Neural crest cell (in vitro differentiated cells): ENCODE measurements around the gene NCAPH2. TPM values are rescaled to one million over a fixed set of nuclear protein-coding genes. Genes with fewer than 3 reads are reported as not detected.

Experiments
- DNase-seq: peaks from one replicate; pipeline ENCODE4 v3.0.0; 2021; ENCODE audit warnings: low read depth, mixed read lengths, low spot score
- H3K27ac Mint-ChIP-seq: one replicate; pipeline ENCODE4 v1.8.0; 2021; ENCODE audit warnings: mild to moderate bottlenecking, mixed read lengths; ENCODE audit not compliant: unreplicated experiment
- H3K27me3 Mint-ChIP-seq: 2 replicates; pipeline ENCODE4 v1.8.0; 2021; ENCODE audit warnings: low read depth, mild to moderate bottlenecking, mixed read lengths
- H3K36me3 Mint-ChIP-seq: 2 replicates; pipeline ENCODE4 v1.8.0; 2021; ENCODE audit warnings: low read depth, mild to moderate bottlenecking, mixed read lengths
- H3K4me1 Mint-ChIP-seq: 2 replicates; pipeline ENCODE4 v1.8.0; 2021; ENCODE audit warnings: mixed read lengths
- H3K4me3 Mint-ChIP-seq: one replicate; pipeline ENCODE4 v1.8.0; 2021; ENCODE audit warnings: mild to moderate bottlenecking, mixed read lengths
- H3K9me3 Mint-ChIP-seq: 2 replicates; pipeline ENCODE4 v1.8.0; 2021; ENCODE audit warnings: mixed read lengths
- total RNA-seq: library from RNA; stranded (reverse); gene quantifications from 2 replicates; pipeline ENCODE4 v1.2.1, GENCODE V29; 2021
- TF ChIP-seq, protein P1 (sequence below): fragments of 200-600 bp; sonication (generic); conservative IDR thresholded peaks from 2 replicates; pipeline ENCODE4 v1.5.0; 2021; ENCODE audit warnings: antibody characterized with exemption, mild to moderate bottlenecking

The NCAPH2 gene
- total RNA-seq, 1 donor from 2014 or later, result 114 TPM

DNA sequence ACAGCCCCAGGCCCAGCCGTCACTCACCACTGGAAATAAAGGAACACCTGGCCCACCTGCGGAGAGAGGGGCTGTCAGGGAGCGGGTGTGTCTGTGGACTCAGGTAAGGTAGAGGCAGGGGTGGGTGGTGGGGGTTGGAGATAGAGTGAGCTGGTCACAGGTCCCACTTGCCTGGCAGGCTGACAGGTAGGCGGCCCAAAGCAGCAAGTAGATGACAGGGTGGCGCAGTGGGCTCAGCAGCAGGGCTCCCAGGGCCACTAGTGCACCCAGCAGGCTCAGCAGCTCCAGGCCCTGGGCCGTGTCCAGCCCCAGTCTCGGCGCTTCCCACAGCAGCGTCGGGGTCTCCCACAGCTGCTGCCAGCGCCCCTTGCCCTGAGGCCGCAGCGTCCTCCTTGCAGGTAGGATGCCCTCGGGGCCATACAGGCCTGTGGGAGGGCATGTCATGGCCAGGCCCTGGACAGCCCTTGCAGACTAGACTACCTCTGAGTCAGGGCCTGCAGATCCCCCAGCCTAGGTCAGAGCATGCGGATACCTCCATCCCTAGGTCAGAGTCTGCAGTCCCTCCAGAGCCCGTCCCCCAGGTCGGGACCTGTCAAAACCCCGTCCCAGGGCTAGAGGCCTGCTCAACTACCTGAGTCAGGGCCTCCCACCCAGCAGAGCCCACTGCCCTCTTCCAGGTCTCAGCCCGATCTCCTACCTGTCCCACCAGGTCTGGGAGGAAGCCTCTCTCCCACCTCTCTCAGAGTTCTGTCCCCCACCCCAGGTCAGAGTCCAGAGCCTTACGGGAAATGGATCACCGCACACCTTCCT lies 1.2 kb upstream of the NCAPH2 start:
- TF ChIP-seq, protein P1, sequence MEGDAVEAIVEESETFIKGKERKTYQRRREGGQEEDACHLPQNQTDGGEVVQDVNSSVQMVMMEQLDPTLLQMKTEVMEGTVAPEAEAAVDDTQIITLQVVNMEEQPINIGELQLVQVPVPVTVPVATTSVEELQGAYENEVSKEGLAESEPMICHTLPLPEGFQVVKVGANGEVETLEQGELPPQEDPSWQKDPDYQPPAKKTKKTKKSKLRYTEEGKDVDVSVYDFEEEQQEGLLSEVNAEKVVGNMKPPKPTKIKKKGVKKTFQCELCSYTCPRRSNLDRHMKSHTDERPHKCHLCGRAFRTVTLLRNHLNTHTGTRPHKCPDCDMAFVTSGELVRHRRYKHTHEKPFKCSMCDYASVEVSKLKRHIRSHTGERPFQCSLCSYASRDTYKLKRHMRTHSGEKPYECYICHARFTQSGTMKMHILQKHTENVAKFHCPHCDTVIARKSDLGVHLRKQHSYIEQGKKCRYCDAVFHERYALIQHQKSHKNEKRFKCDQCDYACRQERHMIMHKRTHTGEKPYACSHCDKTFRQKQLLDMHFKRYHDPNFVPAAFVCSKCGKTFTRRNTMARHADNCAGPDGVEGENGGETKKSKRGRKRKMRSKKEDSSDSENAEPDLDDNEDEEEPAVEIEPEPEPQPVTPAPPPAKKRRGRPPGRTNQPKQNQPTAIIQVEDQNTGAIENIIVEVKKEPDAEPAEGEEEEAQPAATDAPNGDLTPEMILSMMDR, result no peak
- H3K4me3 Mint-ChIP-seq, result peak overlapping the region; percentile 95
- H3K9me3 Mint-ChIP-seq, result no peaks in the 10 kb centered on the region
- no peak for DNase-seq
- peaks cover 12% of the 10 kb centered on the region for H3K4me1 Mint-ChIP-seq
- no peaks in the 10 kb centered on the region for H3K27me3 Mint-ChIP-seq
- H3K27ac Mint-ChIP-seq, result peak overlapping the region; percentile 71
- H3K36me3 Mint-ChIP-seq, result no peaks in the 10 kb centered on the region

DNA sequence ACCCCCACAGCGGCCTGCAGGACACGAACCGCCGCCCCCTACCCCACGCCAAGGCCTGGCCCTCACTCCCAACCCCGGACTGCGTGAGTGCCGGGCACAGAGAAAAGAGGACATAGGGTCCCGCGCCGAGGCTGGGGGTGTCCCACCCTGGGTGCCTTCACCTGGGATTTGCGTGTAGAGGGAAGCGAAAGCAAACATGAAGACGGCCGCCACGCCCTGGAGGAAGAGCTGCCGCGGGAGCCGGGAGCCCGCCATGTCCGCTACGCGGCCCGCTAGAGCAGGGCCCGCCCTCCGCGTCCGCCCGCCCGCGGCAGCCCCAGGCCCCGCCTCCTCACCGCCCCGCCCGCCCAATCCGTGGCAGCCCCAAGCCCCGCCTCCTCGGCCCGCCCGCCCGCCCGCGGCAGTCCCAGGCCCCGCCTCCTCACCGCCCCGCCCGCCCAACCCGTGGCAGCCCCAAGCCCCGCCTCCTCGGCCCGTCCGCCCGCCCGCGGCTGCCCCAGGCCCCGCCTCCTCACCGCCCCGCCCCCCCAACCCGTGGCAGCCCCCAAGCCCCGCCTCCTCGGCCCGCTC lies 518 bp upstream of the NCAPH2 start, which contains the start of gene LMF2:
LMF2 (minus strand) TSS at position 282 of the 570 bp plus-strand sequence; CDS start at position 255, 27 bp downstream.
- H3K9me3 Mint-ChIP-seq, result no peaks in the 10 kb centered on the region
- TF ChIP-seq, protein P1, result no peak
- H3K4me1 Mint-ChIP-seq, result peaks cover 16% of the 10 kb centered on the region
- H3K36me3 Mint-ChIP-seq, result no peaks in the 10 kb centered on the region
- DNase-seq, result peak; percentile 91
- no peaks in the 10 kb centered on the region for H3K27me3 Mint-ChIP-seq
- H3K27ac Mint-ChIP-seq, result peak within 1 kb of the TSS; percentile 99
- peak within 1 kb of the TSS; percentile 95 for H3K4me3 Mint-ChIP-seq

DNA sequence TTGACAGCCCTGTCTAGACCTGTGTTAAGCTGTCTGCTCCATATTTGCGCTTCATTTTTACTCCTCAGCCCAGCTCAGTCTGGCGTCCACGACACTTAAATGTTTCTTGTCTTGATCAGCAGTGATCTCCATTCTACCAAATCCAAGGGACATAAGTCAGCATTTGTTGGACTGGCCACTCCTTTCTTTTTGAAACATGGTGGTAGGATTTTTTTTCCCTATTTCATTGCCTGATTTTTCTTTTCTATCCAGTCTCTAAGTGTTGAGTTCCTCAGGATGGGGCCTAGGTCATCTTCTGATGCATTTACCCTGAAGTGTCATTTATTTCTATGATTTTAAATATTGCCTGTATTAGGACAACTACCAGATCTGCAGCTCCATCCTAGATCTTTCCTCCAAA lies 873 bp downstream of the NCAPH2 start:
- no peaks in the 10 kb centered on the region for H3K27me3 Mint-ChIP-seq
- H3K4me3 Mint-ChIP-seq, result peak overlapping the region; percentile 87
- TF ChIP-seq, protein P1, result no peak
- DNase-seq, result no peak
- H3K9me3 Mint-ChIP-seq, result no peaks in the 10 kb centered on the region
- H3K4me1 Mint-ChIP-seq, result peaks cover 16% of the 10 kb centered on the region
- peak overlapping the region; percentile 93 for H3K27ac Mint-ChIP-seq
- no peaks in the 10 kb centered on the region for H3K36me3 Mint-ChIP-seq

DNA sequence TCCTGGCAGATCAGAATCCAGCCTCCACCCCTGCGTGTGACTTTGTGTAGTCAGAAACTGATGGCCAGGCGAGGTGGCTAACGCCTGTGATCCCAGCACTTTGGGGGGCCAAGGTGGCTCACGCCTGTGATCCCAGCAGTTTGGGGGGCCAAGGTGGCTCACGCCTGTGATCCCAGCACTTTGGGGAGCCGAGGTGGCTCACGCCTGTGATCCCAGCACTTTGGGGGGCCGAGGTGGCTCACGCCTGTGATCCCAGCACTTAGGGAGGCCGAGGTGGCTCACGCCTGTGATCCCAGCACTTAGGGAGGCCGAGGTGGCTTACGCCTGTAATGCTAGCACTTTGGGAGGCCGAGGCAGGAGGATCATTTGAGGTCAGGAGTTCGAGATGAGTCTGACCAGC lies 5.2 kb downstream of the NCAPH2 start:
- no peak overlapping the region for H3K4me3 Mint-ChIP-seq
- TF ChIP-seq, protein P1, result no peak
- DNase-seq, result no peak
- no peaks in the 10 kb centered on the region for H3K36me3 Mint-ChIP-seq
- H3K27me3 Mint-ChIP-seq, result no peaks in the 10 kb centered on the region
- no peak overlapping the region for H3K27ac Mint-ChIP-seq
- no peaks in the 10 kb centered on the region for H3K9me3 Mint-ChIP-seq
- H3K4me1 Mint-ChIP-seq, result peaks cover 16% of the 10 kb centered on the region

DNA sequence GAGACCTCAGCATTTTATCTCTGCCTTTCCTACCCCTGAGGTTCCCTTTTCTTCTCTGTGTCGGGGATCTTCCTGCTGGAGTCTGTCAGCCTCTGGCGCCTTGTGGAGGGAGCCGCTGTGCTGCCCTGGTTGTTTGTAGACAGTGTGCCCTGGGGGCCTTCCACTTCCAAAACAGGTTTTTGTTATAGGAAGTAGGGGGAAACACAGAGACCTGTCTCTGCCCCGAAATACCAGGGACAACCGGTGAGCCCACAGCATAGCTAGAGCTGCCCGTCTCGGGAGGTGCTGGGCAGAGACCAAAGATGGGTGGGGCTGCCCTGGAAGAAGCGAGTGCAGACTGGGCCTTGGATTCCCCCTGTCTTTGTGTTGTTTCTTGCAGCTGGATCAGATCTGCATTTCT lies 8.0 kb downstream of the NCAPH2 start:
- no peaks in the 10 kb centered on the region for H3K36me3 Mint-ChIP-seq
- H3K27me3 Mint-ChIP-seq, result no peaks in the 10 kb centered on the region
- DNase-seq, result no peak
- peak overlapping the region; percentile 35 for H3K27ac Mint-ChIP-seq
- H3K9me3 Mint-ChIP-seq, result no peaks in the 10 kb centered on the region
- H3K4me1 Mint-ChIP-seq, result peaks cover 4% of the 10 kb centered on the region
- TF ChIP-seq, protein P1, result no peak
- peak overlapping the region; percentile 23 for H3K4me3 Mint-ChIP-seq
